ENCODE results near the gene MS4A15.

- TF ChIP-seq EZH2 (IDR thresholded peaks at IDR 0.05; ENCODE audit: insufficient read depth, low read length) (no peak), CTCF (IDR thresholded peaks at IDR 0.05; ENCODE audit: insufficient read depth, low read depth, low read length) (no peak)
Observed at GRCh38 chr11:60753309-60753708, 3.4 kb upstream of the MS4A15 start.

Measured in astrocyte (in vitro differentiated cells and primary cell).